ENCODE measurements around the gene TMEM161B.

- no peak for TF ChIP-seq POLR2A (IDR thresholded peaks at IDR 0.05; ENCODE audit: low read depth, low read length)
- TF ChIP-seq POLR2AphosphoS5 (IDR thresholded peaks at IDR 0.05; ENCODE audit: low read depth, low read length), result no peak
- TF ChIP-seq TAF1 (IDR thresholded peaks at IDR 0.05; ENCODE audit: low read depth, low read length), result no peak
These were observed 18.6 kb downstream of the TMEM161B start for GRCh38 chr5:88250010-88250409.

Measured in GM12891 (cell line).